Measurements from ENCODE around the gene GNAS-AS1.

DNA sequence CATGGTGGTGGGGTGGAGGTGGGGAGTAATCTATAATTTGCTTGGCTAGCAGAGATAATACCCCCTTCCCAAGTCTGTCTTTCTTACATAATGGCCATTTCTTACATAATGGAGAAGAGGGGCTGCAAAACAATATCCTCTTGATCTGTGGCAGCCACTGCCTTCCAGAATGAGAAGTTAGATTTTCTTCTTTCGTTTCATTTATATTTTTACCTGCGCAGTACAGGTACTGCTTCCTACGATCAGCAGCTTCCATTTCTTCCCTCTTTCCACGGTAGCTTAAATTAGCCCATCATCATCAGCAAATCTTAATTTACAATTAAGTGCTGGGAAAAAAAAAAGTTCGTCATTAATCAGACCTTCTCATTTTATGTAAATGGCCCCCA is 32.0 kb upstream of the GNAS-AS1 start:
- TF ChIP-seq EZH2 (IDR thresholded peaks at IDR 0.05; ENCODE audit: low read length, missing control alignments) = no peak
- TF ChIP-seq, protein P1, sequence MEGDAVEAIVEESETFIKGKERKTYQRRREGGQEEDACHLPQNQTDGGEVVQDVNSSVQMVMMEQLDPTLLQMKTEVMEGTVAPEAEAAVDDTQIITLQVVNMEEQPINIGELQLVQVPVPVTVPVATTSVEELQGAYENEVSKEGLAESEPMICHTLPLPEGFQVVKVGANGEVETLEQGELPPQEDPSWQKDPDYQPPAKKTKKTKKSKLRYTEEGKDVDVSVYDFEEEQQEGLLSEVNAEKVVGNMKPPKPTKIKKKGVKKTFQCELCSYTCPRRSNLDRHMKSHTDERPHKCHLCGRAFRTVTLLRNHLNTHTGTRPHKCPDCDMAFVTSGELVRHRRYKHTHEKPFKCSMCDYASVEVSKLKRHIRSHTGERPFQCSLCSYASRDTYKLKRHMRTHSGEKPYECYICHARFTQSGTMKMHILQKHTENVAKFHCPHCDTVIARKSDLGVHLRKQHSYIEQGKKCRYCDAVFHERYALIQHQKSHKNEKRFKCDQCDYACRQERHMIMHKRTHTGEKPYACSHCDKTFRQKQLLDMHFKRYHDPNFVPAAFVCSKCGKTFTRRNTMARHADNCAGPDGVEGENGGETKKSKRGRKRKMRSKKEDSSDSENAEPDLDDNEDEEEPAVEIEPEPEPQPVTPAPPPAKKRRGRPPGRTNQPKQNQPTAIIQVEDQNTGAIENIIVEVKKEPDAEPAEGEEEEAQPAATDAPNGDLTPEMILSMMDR (conservative IDR thresholded peaks at IDR 0.05 in 1 of 2, IDR thresholded peaks at IDR 0.05 in 1 of 2; ENCODE audit: low read depth in 1 of 2, low read length in 2 of 2) = no peak
